Retinal pigment epithelial cell (primary cell): ENCODE results near the gene GMDS.

Source experiments
- DNase-seq: peaks from one replicate; pipeline ENCODE4 v3.0.0-alpha.2; 2010; ENCODE audit warnings: low read depth
- H3K4me3 ChIP-seq: 2 replicates; pipeline ENCODE4 v1.5.1; 2011; ENCODE audit warnings: mild to moderate bottlenecking, low read length, control low read depth, moderate library complexity
- TF ChIP-seq, protein P1 (sequence below): conservative IDR thresholded peaks from 2 replicates; pipeline ENCODE4 v1.5.1; 2011; ENCODE audit warnings: low read depth, low read length, control low read depth, inconsistent platforms

Gene GMDS

DNA sequence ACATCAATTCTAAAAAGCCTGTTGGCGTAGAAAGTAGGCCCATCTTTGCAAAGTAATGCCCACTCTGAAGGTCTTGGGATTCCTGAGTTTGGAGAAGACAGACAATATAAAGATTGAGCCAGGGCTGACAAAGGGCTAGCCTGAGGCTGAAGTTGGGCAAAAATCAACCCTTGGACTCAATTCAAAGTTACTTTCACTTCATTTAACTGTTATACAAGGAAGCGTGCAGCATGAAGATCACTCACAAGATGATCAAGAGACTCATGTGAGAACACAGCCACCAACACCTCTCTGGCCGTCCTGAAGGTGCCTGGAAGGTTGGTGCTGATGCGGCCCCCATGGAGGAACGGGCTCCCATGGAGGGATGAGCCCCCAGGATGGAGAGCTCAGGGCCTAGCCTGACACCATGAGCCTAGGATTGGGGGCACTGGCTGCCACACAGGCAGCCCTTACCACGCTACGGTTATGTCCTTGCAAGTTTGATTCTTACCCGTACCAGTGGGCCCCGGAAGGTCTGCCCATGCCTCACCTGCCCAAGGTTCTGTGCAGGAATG, 609.1 kb downstream of the GMDS start:
- DNase-seq, result no peak
- no peak overlapping the region for H3K4me3 ChIP-seq
- TF ChIP-seq, protein P1, sequence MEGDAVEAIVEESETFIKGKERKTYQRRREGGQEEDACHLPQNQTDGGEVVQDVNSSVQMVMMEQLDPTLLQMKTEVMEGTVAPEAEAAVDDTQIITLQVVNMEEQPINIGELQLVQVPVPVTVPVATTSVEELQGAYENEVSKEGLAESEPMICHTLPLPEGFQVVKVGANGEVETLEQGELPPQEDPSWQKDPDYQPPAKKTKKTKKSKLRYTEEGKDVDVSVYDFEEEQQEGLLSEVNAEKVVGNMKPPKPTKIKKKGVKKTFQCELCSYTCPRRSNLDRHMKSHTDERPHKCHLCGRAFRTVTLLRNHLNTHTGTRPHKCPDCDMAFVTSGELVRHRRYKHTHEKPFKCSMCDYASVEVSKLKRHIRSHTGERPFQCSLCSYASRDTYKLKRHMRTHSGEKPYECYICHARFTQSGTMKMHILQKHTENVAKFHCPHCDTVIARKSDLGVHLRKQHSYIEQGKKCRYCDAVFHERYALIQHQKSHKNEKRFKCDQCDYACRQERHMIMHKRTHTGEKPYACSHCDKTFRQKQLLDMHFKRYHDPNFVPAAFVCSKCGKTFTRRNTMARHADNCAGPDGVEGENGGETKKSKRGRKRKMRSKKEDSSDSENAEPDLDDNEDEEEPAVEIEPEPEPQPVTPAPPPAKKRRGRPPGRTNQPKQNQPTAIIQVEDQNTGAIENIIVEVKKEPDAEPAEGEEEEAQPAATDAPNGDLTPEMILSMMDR, result no peak

DNA sequence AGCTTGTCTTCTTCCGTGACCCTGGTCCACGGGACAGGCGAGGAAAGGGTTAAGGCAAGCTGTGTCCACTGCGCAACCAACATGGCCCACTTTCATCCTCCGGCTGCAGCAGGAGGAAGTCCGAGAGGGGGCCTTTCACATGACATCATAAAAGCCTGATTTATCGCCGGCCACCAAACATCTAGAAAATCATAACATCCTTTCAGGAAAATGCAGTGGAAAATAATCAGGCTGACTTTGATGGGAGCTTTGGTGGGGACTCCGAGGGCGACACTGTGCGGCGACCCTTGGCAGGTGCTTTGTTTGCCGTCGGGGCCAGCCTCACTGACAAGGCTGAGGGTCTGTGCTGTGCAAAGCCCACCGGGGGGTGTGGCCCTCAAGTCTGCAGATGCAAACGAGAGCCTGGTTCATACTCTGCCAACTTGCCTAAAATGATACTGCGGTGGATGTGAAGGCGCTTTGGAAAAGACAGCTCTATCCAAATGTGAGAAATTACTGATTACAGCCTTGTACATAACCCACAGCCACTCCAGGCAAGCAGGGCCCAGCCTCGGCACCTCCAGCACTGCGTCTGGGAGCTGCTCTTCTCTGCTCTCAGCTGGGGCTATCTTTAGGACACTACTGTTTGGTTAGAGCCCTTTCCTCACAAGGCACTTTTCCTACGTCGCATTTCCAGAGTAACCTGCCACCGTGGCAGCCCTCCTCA, 609.9 kb downstream of the GMDS start:
- TF ChIP-seq, protein P1, result no peak
- H3K4me3 ChIP-seq, result no peak overlapping the region

DNA sequence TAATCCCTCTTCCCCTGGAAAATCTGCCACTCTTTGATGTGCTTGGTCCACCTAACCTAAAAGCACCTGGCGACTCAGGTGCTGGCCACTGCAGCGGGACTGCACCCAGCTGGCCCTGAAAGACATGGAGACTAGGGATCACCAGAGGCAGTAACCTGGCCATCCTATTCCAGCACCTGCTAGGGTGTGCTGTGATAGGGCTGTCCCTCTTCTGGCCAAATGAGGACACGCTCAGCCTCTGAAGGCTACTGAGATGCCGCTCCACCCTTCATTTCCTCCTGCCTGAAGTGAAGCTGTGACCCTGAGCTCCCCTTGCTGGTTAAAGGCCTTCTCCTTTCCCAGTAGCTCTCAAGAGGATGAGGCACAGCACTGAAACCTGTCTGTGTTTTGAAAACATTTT, 611.3 kb downstream of the GMDS start:
- TF ChIP-seq, protein P1, result no peak
- H3K4me3 ChIP-seq, result no peak overlapping the region

More for the DNA sequence above, 609.9 kb downstream of the GMDS start:
- DNase-seq, result no peak

DNA sequence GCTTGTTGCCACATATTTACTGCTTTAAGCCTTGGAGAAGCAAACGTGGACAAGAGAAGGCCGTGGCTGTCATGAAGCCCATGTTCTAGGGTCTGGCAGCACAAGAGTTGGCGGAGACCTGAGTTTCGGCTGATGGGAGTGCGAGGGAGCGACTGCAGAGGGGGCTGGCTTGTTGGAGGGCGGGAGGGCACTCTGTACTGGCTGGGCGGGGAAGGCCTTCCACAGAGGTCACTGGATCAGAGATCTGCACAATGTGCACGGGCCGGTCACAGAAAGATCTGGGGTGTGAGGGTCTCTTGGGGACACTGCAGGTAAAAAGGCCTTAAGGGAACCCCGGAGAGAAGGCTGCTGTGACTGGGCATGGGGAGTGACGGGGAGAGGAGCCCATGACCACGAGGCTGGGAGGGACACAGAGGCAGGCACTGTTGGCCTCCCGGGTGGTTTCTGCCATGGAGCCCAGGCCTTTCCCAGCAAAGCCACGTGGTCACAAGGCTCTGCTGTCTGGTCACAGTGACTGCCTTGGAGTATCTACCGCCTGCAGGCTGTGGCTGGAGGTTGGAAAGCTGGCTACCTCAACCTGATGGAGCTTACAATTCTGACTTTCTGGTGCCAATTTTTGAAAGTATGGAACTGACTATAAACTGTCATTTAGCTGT, 611.9 kb downstream of the GMDS start:
- TF ChIP-seq, protein P1, result no peak
- DNase-seq, result no peak
- no peak overlapping the region for H3K4me3 ChIP-seq

More for the DNA sequence above, 611.3 kb downstream of the GMDS start:
- DNase-seq, result no peak

DNA sequence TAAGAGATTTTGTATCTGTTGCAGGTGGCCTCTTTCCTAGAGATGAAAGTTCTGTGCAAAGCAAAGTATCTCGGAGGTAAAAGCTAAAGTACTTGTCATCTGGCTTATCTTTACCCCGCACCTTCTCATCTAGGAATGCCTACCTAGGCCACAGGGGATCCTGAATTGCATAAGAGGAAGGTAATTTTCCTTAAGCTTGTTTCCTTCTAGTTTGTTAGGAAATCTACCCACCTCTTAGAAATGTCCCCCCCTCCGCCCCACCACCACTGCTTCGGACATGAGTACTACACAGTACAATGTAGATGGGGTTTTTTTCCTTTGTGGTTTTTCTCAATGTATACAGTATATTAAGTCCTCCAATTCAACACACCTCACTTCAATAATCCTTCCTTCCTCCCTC, 614.2 kb downstream of the GMDS start:
- no peak for DNase-seq
- TF ChIP-seq, protein P1, result no peak

DNA sequence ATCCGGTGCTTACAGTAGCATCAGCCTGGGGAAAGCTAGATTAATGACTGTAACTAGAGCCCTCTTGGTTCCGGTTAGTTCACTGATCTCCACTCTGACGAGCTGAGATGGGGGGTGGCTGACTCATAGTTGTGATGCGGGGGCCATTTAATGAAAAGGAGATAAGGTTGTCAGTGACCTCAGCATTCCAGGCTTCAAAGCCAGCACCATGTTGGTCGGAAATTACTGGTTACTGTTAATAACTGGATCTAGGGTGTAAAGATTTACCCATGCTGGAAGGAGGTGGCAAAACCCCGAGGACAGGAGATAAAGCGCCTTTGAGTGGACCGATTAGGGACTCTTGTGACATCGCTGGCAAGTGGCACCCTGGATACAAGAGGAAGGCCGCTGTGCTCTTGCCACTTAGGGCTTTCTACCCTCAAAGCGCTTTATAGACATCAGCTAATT, 614.6 kb downstream of the GMDS start:
- no peak for DNase-seq
- TF ChIP-seq, protein P1, result no peak
- H3K4me3 ChIP-seq, result no peak overlapping the region

More for the DNA sequence above, 614.2 kb downstream of the GMDS start:
- H3K4me3 ChIP-seq, result no peak overlapping the region

DNA sequence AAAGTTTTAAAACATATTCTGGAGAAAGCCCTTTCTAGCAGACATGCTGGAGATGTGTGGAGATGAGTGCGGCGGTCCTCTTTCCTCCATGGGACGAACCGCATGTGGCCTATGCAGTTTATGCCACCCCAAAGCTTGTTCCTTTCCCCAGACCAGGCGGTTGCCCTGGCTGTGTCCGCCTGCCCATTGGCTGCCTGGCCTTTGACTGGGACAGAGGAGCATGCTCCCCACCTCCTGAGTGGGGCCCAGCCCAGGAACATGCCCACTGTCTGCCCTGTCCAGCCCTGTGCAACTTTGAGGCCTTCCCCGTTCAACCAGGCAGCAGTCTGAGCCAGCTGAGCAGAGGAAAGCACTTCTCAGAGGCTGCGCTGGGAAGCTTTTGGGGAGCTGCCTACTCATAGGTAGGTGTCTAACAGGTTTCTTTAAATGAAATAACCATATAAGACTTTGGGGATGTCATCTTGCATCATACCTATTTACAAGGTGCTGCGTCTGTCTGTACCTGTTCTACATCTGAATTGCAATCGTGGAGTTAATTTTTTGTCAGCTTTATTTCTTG, 615.1 kb downstream of the GMDS start:
- TF ChIP-seq, protein P1, result no peak
- DNase-seq, result no peak

More for the DNA sequence above, 615.1 kb downstream of the GMDS start:
- no peak overlapping the region for H3K4me3 ChIP-seq
